Purkinje cell (primary cell): ENCODE measurements around the gene NCMAP. TPM values are rescaled to one million over a fixed set of nuclear protein-coding genes. Genes with fewer than 3 reads are reported as not detected.

ENCODE experiments used
- polyA plus RNA-seq: library from polyadenylated mRNA; unstranded; fragments of >200 nt; fragmentation: Nextera tagmentation; gene quantifications from 2 replicates; pipeline ENCODE4 v1.2.1, GENCODE V29; 2014

Gene NCMAP, protein sequence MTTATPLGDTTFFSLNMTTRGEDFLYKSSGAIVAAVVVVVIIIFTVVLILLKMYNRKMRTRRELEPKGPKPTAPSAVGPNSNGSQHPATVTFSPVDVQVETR
- not detected in 2 replicates for polyA plus RNA-seq

DNA sequence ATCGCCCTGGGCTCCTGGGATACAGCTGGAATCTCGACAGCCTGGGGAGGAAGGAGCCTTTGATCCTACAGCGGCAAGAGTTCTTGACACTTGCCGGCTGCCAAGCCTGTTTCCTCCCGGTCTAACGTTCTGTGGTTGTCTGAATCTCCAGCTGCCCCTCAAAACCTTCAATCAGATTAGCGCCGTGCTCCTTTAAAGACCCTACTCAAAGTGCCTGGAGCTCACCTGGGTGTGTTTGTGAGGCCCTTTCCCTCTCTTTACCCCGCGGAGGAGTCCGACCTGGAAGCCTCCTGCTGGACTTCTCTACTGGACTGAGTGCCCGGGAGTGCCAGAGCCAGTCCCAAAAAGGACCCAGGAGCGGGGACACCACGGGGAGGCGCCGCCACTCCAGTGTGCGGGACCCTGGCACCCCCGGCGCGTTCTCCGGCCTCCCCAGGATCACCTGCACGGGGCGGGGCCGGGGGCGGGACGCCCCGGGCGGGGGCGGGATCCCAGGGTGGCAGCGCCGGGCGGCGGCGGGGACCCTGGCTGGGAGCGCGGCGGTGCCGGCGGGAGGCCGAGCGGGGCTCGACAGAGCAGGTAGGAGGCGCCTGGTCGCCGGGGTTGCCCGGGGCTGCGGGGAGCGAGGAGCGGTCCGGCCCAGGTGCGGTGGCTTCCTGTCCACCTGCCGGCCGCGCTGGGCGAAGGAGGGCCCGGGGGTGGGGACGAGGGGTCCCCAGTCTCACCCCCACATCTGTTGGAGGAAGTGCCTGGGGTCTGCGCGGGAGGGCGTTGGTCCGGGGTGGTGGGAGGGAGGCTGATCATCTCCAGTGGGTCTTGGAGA is at the start of gene NCMAP:
TSS of gene NCMAP (plus strand) at position 497 of the 823 bp plus-strand sequence. CDS start 39,344 bp downstream, outside the sequence.

DNA sequence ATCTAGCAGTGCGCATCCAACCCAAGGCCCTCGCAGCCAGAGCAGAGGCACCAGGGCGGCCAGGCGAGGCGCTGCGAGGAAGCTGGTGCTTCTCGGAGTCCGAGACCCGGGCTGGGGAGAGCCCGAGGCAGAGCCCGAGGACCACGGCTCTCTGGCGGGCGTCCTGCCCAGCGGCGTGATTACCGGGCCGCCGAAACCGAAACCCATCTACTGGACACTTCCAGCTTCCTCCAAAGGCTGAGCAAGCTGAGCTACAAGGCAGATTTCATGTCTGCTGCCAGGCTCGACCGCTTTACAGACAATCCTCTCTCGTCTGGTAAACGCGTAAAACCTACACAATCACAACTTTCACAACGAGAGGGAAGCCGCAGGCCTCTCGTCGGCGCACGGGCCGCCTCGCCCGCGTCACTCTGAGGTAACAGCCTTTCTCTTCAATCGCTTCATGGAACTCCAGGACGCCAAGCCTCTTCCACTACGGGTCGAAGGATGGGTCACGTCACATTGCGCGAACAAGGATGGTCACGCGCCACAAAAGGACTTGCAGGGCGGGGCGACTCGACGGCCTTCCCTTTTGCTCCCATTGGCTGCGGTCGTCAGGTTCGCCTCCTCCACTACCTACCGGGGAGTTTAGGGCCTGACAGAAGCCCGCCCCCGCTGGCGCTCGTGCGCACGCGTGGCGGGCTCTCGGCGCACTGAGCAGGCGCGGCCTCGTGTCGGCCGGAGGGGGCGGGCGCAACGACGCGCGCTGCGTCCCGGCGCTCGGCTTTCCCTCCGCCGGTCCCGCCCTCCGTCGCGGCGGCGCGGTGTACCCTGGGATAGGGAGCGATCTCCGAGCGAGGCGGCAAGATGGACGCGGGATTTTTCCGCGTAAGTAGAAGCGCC is 86.8 kb downstream of the NCMAP start, which contains the start of gene SRRM1:
TSS of gene SRRM1 (plus strand) at position 822 of the 882 bp plus-strand sequence. CDS start at position 847, 25 bp downstream.

Other genes starting within 250 kb of the NCMAP start
- 0.13 TPM in 1 of 2 replicates, not detected in the other for gene GRHL3, start 236.7 kb upstream of the NCMAP start, polyA plus RNA-seq
- gene STPG1, start 142.3 kb upstream of the NCMAP start, polyA plus RNA-seq: 20.4 and 21.3 TPM in 2 replicates
- 22.7 and 29.0 TPM in 2 replicates for gene NIPAL3, start 140.3 kb upstream of the NCMAP start, polyA plus RNA-seq
- 0.78 and 2.0 TPM in 2 replicates for gene RCAN3, start 53.3 kb upstream of the NCMAP start, polyA plus RNA-seq
- 86.0 and 124 TPM in 2 replicates for gene SRRM1, start 87.2 kb downstream of the NCMAP start, polyA plus RNA-seq
- gene CLIC4, start 189.4 kb downstream of the NCMAP start, polyA plus RNA-seq: 4.0 and 4.1 TPM in 2 replicates